Panc1 (cell line): ENCODE measurements around the gene CHRNA5.

ENCODE experiments used
- POLR2AphosphoS5 ChIP-seq: IDR thresholded peaks from 2 replicates; pipeline ENCODE4 v1.6.1; 2012; ENCODE audit warnings: mild to moderate bottlenecking, low read depth, low read length, moderate library complexity
- TF ChIP-seq, protein P1 (sequence below): fragments of 450-650 bp; IDR thresholded peaks from 2 replicates; pipeline ENCODE4 v1.5.1; 2017; ENCODE audit warnings: mild to moderate bottlenecking
- TF ChIP-seq, protein P2 (sequence below), 2 experiments: IDR thresholded peaks; 2 replicates each; pipeline ENCODE4 v1.6.1; 2011 to 2012; ENCODE audit warnings: low read depth in 2 of 2, control low read depth in 1 of 2, low read length in 1 of 2, mild to moderate bottlenecking in 1 of 2, moderate library complexity in 1 of 2; ENCODE audit not compliant: insufficient read depth in 1 of 2

DNA sequence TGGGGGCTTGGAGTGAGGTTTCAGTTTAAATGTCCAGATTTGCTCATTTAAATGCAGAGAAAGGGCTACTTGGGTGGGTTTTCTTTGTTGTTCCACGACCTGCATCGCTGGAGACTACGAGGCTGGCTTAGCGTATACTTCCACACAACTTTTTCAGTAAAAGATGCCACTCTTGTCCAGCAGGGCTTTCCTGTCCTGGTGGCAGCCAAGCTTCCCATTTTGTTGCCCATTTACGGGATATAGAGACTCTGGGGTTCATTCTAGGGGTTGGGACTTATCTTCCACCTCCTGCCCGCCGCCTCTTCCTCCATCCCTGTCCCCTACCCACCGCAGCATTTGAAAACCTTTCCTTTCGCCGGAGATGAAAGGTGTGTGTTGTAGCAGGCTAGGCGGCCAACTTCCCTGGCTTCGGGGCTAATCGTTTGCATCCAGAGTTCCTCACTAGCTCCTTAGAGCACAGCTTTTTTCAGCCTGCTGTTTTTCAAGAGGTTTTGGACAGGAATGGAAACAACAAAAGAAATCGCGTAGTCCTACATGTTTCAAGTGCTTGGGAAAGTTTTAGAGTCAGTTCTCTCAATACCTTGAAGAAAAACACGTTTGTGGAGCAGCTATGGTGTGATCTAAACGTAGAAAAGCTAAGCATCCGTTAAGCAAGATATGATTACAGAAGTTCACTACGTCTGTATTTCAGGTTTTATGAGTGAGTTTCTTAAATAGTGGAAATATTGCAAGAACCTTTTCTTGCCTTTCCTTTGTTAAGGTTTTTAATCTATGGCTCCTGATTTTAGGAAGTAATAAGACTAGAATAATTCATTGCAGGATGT is 843 bp downstream of the CHRNA5 start:
- TF ChIP-seq, protein P1, sequence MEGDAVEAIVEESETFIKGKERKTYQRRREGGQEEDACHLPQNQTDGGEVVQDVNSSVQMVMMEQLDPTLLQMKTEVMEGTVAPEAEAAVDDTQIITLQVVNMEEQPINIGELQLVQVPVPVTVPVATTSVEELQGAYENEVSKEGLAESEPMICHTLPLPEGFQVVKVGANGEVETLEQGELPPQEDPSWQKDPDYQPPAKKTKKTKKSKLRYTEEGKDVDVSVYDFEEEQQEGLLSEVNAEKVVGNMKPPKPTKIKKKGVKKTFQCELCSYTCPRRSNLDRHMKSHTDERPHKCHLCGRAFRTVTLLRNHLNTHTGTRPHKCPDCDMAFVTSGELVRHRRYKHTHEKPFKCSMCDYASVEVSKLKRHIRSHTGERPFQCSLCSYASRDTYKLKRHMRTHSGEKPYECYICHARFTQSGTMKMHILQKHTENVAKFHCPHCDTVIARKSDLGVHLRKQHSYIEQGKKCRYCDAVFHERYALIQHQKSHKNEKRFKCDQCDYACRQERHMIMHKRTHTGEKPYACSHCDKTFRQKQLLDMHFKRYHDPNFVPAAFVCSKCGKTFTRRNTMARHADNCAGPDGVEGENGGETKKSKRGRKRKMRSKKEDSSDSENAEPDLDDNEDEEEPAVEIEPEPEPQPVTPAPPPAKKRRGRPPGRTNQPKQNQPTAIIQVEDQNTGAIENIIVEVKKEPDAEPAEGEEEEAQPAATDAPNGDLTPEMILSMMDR = no peak; the same call in 1 of the 2 replicates
- no peak for TF ChIP-seq POLR2AphosphoS5
- TF ChIP-seq, protein P2, sequence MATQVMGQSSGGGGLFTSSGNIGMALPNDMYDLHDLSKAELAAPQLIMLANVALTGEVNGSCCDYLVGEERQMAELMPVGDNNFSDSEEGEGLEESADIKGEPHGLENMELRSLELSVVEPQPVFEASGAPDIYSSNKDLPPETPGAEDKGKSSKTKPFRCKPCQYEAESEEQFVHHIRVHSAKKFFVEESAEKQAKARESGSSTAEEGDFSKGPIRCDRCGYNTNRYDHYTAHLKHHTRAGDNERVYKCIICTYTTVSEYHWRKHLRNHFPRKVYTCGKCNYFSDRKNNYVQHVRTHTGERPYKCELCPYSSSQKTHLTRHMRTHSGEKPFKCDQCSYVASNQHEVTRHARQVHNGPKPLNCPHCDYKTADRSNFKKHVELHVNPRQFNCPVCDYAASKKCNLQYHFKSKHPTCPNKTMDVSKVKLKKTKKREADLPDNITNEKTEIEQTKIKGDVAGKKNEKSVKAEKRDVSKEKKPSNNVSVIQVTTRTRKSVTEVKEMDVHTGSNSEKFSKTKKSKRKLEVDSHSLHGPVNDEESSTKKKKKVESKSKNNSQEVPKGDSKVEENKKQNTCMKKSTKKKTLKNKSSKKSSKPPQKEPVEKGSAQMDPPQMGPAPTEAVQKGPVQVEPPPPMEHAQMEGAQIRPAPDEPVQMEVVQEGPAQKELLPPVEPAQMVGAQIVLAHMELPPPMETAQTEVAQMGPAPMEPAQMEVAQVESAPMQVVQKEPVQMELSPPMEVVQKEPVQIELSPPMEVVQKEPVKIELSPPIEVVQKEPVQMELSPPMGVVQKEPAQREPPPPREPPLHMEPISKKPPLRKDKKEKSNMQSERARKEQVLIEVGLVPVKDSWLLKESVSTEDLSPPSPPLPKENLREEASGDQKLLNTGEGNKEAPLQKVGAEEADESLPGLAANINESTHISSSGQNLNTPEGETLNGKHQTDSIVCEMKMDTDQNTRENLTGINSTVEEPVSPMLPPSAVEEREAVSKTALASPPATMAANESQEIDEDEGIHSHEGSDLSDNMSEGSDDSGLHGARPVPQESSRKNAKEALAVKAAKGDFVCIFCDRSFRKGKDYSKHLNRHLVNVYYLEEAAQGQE (IDR thresholded peaks at IDR 0.05; ENCODE audit: insufficient read depth in 1 of 2, low read depth in 2 of 2, low read length in 1 of 2) = no peak
